ENCODE measurements around the gene NCSTN.

DNA sequence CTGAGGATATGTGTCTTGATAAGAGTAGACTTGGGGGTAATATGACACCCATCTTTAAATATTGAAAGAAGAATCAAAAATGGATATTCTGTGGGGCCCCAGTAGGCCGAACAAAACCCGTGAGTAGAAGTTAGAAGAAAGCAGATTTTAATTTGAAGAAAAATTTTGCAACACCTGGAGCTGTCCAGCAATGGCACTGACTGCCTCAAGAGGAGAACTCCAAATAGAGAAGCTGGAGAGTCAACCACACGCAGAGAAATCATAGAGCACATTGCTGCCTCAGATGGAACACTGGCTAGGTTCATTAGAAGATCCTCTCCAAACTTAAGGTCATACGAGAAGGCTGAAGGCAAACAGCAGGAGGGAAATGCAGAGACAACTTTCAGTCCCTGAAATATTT, 30.5 kb downstream of the NCSTN start:
- TF ChIP-seq CTCF (IDR thresholded peaks at IDR 0.05; ENCODE audit: insufficient read depth, low read length, poor library complexity, severe bottlenecking): no peak
- no peak for TF ChIP-seq EZH2phosphoT487 (conservative IDR thresholded peaks at IDR 0.05; ENCODE audit: low read length)
